ENCODE measurements around the gene MAP3K13. TPM values are rescaled to one million over a fixed set of nuclear protein-coding genes. Genes with fewer than 3 reads are reported as not detected.

Gene MAP3K13
- total and polyA plus RNA-seq, 12 donors: 30.1 to 66.0 (median 46.4) TPM

GRCh38 chr3:185477316-185477715 lies 114.4 kb downstream of the MAP3K13 start:
- TF ChIP-seq POLR2A (IDR thresholded peaks at IDR 0.05) (no peak), CTCF (IDR thresholded peaks at IDR 0.05) (no peak)
- 86 to 91% (median 87%) methylated on average over 3 of the region's 3 CpGs for WGBS, 4 donors
- peaks cover 3 to 4% of the 10 kb centered on the region in 2 donors for H3K4me1 ChIP-seq (replicated peaks in 1 of 2)
- H3K36me3 ChIP-seq (replicated peaks in 1 of 2): peaks cover 0 to 32% of the 10 kb centered on the region in 2 donors
- no peak overlapping the region for H3K4me3 ChIP-seq
- H3K27me3 ChIP-seq: no peaks in the 10 kb centered on the region
- H3K9me3 ChIP-seq (replicated peaks in 1 of 3): no peaks in the 10 kb centered on the region
- no peak for DNase-seq
- intact Hi-C loops (cut with DNase I): no loop called here
- H3K27ac ChIP-seq: no peak overlapping the region

- TF ChIP-seq POLR2A (IDR thresholded peaks at IDR 0.05): no peak
- TF ChIP-seq CTCF (IDR thresholded peaks at IDR 0.05): no peak
- no peaks in the 10 kb centered on the region for H3K27me3 ChIP-seq
- no peaks in the 10 kb centered on the region for H3K4me1 ChIP-seq (replicated peaks in 1 of 2)
- no peaks in the 10 kb centered on the region for H3K9me3 ChIP-seq (replicated peaks in 1 of 3)
- no peak for DNase-seq
- 80 to 91% (median 87%) methylated on average over 2 of the region's 2 CpGs for WGBS, 4 donors
- no peak overlapping the region for H3K4me3 ChIP-seq
- peaks cover 0 to 22% of the 10 kb centered on the region in 2 donors for H3K36me3 ChIP-seq (replicated peaks in 1 of 2)
- intact Hi-C loops (cut with DNase I): no loop called here
- H3K27ac ChIP-seq: no peak overlapping the region
Measured at GRCh38 chr3:185479373-185479945, 116.5 kb downstream of the MAP3K13 start.

GRCh38 chr3:185484296-185484695 lies 121.4 kb downstream of the MAP3K13 start:
- no peak for DNase-seq
- H3K9me3 ChIP-seq (replicated peaks in 1 of 3): no peaks in the 10 kb centered on the region
- peaks cover 0 to 31% of the 10 kb centered on the region in 2 donors for H3K36me3 ChIP-seq (replicated peaks in 1 of 2)
- H3K4me3 ChIP-seq: no peak overlapping the region
- no peak overlapping the region for H3K27ac ChIP-seq
- no peak for TF ChIP-seq CTCF (IDR thresholded peaks at IDR 0.05)
- no peak for TF ChIP-seq POLR2A (IDR thresholded peaks at IDR 0.05)
- no peaks in the 10 kb centered on the region for H3K27me3 ChIP-seq
- intact Hi-C loops (cut with DNase I): no loop called here
- H3K4me1 ChIP-seq (replicated peaks in 1 of 2): no peaks in the 10 kb centered on the region
- 60 to 96% (median 92%) methylated on average over 3 of the region's 3 CpGs for WGBS, 4 donors

- no peaks in the 10 kb centered on the region for H3K27me3 ChIP-seq
- intact Hi-C loops (cut with DNase I): no loop called here
- H3K4me3 ChIP-seq: no peak overlapping the region
- no peaks in the 10 kb centered on the region for H3K9me3 ChIP-seq (replicated peaks in 1 of 3)
- WGBS, 4 donors: 92 to 95% (median 95%) methylated on average over 5 of the region's 5 CpGs
- no peaks in the 10 kb centered on the region for H3K4me1 ChIP-seq (replicated peaks in 1 of 2)
- H3K36me3 ChIP-seq (replicated peaks in 1 of 2): peaks cover 0 to 42% of the 10 kb centered on the region in 2 donors
- TF ChIP-seq POLR2A (IDR thresholded peaks at IDR 0.05) (no peak), CTCF (IDR thresholded peaks at IDR 0.05) (no peak)
- no peak for DNase-seq
- H3K27ac ChIP-seq: no peak overlapping the region
Measured at GRCh38 chr3:185486394-185486793, 123.5 kb downstream of the MAP3K13 start.

All from adrenal gland (tissue), 12 donors.